Right lobe of liver (tissue), 4 donors: ENCODE data around the gene AMPH.

ENCODE experiments used
- POLR2A ChIP-seq: fragments of 450-650 bp; IDR thresholded peaks from one replicate; pipeline ENCODE4 v1.6.1; 2017; ENCODE audit warnings: antibody characterized with exemption, mild to moderate bottlenecking
- TF ChIP-seq, protein P1 (sequence below), 4 donors: fragments of 200-600 bp in 3 of 4; fragments of 450-650 bp in 1 of 4; IDR thresholded peaks; one replicate each; pipeline versions ENCODE4 v1.5.1 to v1.8.0; 2016 to 2022; ENCODE audit warnings: antibody characterized with exemption in 4 of 4, mild to moderate bottlenecking in 2 of 4
- donor health status: DM: no; HTN: no; CAD: no.
- donor health status: DM: no; HTN: no; CAD: no.
- donor health status: DM: no; HTN: yes; CAD: no.

DNA sequence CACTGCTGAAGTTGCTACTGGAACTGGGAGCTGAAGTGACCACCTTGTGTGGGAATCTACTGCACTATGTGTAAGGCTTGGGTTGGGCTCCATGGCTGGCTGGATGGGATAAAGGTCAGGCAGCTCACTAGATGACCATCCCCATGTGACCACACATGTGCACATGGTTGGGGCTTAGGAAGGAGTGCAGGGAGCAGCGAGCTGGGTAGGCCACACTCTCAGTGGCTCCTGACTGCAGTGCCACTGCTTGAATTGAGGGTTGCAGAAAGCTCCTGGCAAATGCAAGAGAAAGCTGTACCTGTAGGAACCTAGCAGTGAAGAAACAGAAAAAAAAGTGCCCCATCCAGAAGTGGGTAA is 47.5 kb upstream of the AMPH start:
- TF ChIP-seq, protein P1, sequence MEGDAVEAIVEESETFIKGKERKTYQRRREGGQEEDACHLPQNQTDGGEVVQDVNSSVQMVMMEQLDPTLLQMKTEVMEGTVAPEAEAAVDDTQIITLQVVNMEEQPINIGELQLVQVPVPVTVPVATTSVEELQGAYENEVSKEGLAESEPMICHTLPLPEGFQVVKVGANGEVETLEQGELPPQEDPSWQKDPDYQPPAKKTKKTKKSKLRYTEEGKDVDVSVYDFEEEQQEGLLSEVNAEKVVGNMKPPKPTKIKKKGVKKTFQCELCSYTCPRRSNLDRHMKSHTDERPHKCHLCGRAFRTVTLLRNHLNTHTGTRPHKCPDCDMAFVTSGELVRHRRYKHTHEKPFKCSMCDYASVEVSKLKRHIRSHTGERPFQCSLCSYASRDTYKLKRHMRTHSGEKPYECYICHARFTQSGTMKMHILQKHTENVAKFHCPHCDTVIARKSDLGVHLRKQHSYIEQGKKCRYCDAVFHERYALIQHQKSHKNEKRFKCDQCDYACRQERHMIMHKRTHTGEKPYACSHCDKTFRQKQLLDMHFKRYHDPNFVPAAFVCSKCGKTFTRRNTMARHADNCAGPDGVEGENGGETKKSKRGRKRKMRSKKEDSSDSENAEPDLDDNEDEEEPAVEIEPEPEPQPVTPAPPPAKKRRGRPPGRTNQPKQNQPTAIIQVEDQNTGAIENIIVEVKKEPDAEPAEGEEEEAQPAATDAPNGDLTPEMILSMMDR (IDR thresholded peaks at IDR 0.05) = no peak
- no peak for TF ChIP-seq POLR2A
